Activated CD8-positive, alpha-beta memory T cell treated with anti-CD3 and anti-CD28 coated beads for 48 hours (primary cell): Measurements from ENCODE around the gene RAD51D.
"Not testable (repeated sequence)": the region's sequence is repeated elsewhere in the genome, so short reads cannot be mapped to it uniquely, and the experiment has no call there.

Source experiments
- DNase-seq, 3 experiments: peaks; one replicate each; pipeline ENCODE4 v3.0.0-alpha.2; 2020; ENCODE audit warnings: low read depth in 2 of 3, low spot score in 2 of 3

Gene RAD51D

GRCh38 chr17:35141681-35142466 lies 22.2 kb upstream of the RAD51D start, which contains the start of gene NLE1:
NLE1 (minus strand) TSS chr17:35142303; CDS start chr17:35142275, 28 bp downstream.
- DNase-seq, result peak; percentile 81 to 93 (median 81)

DNA sequence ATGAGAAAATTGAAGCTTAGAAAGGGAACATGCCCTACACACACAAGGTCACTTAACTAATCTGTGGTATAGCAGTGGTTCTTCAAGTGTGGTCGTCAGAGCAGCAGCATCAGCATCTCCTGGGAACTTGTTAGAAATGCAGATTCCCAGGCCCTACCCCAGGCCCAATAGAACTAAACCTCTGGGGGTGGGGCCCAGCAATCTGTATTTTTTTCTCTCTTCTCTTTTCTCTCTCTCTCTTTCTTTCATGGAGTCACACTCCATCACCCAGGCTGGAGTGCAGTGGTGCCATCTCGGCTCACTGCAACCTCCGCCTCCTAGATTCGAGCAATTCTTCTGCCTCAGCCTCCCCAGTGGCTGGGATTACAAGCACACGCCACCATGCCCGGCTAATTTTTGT lies 18.6 kb upstream of the RAD51D start:
- no peak for DNase-seq

- DNase-seq, result no peak
These were observed 15.7 kb upstream of the RAD51D start for GRCh38 chr17:35135322-35135721.

DNA sequence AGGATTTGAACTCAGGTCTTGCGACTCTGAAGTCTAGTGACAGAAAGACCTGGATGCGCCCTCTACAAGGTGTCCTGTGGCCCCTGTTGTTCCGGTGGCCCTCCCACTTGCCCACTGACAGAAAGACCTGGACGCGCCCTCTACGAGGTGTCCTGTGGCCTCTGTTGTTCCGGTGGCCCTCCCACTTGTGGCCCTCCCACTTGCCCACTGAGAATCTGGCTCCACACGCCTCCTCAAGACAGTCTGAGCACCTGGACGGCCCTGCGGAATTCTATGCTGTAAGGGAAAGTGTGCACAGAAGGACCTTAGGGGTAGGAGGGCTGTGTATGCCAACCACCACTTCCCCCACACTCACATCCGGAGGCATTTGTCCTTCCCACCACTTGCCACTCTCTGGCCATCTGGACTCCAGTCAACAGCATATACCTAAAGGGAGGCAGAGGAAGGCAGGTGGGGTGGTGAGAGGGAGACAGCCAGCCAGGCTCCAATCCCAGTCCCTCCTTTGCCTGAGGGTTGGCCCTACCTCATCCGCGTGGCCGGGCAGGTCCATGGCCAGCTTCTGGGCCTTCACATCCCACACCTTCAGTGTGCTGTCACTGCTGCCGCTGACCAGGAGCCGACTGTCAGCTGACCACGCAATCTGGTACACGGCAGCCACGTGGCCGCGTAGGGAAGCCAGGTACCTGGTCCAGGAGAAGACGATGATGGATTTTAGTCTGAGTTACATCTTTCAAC lies 13.3 kb upstream of the RAD51D start:
- DNase-seq, result no peak

DNA sequence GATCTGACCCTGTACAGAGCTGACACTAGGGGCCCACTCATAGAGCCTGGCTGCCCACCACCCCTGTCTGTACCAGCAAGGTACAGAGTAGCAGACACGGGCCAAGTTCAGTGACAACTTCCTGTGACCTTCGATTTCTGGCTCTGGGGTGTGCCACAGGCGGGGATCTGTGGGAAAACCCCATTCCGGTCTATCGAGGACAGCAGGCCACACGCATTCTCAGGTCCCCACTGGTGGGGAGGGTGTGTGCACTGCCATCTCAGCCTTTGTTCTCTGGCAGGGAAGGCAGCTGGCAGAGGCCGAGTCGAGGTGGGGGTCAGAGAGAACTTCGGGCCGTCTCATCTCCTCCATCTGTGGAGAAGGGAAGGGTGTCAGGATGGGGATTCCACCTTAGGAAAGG lies 12.4 kb upstream of the RAD51D start:
- DNase-seq, result no peak

GRCh38 chr17:35130392-35130791 lies 10.7 kb upstream of the RAD51D start:
- DNase-seq, result no peak

GRCh38 chr17:35129973-35130351 lies 10.3 kb upstream of the RAD51D start:
- no peak for DNase-seq

- DNase-seq, result no peak
These were observed 9.7 kb upstream of the RAD51D start for GRCh38 chr17:35129154-35129972.

- DNase-seq, result no peak
These were observed 8.3 kb upstream of the RAD51D start for GRCh38 chr17:35127751-35128514.

DNA sequence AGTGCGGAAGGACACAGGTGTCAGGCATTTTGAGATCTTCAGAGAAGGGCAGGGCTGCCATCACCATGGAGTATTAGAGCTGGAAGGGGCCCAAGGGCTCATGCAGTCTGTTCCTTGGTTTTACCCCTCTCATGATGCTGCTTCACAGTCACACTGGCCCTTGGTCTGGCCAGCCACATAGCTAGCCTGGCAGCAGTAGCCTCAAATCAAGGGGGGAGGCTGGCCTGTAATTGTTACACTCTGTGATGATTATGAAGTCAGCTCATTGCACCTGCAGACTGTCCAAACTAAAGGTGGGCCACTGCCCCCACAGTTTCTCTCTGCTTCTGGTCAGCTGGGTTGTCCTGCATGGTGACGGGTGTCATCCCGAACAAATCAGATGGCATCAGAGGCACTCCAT lies 1.7 kb upstream of the RAD51D start, which contains the start of gene FNDC8:
FNDC8 (plus strand) TSS at position 301 of the 400 bp plus-strand sequence; CDS start at position 380, 79 bp downstream.
- DNase-seq, result no peak

DNA sequence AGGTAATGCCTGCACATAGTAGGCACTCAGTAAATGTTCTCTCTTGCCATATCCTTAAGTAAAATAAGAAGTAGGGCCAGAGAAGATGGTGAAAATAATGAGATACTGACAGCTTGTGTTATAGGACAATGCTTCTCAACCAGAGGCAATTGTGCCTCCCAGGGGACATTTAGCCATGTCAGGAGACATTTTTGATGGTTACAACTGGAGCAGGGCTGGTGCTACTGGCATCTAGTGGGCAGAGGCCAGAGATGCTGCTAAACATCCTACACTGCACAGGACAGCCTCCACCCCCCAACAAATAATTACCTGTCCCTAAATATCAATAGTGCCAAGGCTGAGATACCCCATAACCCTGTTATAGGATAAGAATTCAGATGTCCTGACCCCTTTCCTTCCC lies 1.7 kb downstream of the RAD51D start:
- DNase-seq, result no peak

DNA sequence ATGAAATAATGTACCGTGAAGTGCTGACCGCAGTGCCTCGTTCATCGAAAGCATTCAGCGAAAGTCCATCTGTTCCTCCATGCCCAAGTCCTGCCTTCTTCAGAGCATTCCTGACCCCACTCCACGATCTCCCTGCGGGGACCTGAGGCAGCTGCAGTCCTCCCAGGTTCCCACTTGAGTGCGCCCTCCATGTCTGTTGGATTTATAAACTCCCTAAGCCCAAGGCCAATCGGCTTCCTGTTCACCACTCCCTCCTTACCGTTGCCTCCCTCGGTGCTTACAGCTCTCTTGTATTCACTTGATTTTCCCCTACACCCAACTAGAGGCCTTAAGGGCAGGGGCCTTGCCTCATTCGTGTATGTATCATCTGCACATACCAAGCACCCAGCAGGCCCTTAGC lies 2.8 kb downstream of the RAD51D start:
- DNase-seq, result no peak

GRCh38 chr17:35110791-35111190 lies 8.9 kb downstream of the RAD51D start:
- DNase-seq, result not testable (repeated sequence)

GRCh38 chr17:35104844-35105450 lies 14.7 kb downstream of the RAD51D start:
- no peak for DNase-seq

DNA sequence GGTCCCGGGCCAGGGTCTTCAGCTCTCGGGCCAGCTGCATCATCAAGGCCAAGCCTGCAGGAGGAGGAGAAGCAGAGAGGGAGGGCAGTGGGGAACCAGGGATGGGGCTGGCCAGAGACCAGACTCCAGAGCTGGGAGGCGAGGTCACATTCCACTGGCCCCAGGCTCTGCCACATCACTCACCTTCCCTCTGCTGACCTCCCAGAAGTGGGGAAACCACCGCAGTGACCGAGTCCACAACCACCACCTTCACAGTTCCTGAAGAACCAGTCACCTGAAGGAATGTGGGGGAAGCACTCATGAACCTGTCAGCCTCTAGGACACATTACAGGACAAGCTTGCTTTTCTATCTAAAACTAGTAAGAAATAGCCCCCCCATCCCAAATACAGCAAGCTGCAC lies 16.4 kb downstream of the RAD51D start:
- no peak for DNase-seq

DNA sequence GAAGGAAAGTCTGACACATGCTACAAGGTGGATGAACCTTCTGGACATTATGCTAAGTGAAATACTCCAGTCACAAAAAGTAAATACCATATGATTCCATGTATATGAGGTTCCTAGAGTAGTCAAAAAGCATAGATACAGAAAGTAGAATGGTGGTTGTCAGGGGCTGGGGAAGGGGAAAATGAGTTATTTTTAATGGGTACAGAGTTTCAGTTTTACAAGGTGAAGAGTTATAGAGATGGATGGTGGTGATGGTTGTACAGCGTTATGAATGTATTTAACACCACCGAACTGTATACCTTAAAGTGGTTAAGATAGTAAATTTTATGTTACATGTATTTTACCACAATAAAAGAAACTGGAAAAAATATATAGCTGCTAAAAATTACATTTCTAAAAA lies 17.9 kb downstream of the RAD51D start:
- DNase-seq, result no peak

- no peak for DNase-seq
These were observed 18.6 kb downstream of the RAD51D start for GRCh38 chr17:35101036-35101435.

DNA sequence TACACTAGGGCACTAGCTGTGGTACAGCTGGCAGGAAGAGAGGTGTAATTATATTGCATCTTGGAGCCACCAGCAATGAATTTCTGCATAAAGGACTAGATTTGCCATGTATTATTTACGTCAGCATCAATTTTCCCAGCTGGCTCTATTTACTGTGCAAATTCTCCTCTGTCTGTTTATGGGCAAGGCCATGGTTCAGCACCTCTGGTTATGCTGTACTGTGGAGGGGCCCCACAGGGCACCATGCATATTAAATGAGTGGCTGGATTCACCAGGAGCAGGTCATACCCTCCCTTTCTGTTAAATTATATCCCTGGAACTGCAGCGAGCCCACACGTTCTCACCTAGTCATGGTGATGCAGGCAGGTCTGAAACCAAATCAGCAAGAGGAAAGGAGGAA lies 19.8 kb downstream of the RAD51D start:
- DNase-seq, result no peak

DNA sequence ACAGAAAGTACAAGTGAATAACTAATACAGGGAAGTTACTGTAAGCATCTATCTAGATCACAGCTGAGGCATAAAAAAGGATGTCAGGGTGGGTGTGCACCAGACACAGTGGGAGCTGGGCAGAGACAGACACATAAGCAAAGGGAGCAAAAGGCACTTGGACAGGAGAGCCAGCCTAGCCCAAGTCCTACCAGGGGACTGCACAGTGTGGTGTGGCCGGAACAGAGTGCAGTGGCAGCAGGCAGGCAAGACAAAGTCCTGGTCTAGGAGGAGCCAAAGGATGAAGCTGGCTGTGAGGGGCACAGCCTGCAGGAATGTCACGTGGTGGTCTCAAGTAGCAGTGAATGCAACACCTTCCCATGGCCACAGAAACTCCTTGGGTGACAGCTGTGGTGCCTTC lies 21.9 kb downstream of the RAD51D start:
- DNase-seq, result no peak

DNA sequence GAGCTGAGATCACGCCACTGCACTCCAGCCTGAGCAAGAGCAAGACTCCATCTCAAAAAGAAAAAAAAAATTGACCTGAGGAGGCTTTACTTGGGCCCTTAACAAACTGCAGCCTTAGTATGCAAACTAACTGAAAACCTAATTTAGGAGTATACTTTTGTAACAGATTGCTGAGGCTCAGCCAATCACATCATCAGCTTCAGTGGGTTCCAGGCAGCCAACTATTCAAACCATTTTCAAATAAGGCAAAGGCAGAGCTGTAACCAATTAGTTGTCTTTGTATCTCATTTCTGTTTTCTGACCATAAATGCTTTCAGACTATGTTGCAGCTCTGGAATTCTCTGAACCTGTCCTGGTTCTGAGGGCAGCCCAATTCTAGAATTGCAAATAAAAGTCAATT lies 23.9 kb downstream of the RAD51D start:
- no peak for DNase-seq
